GM21528 (cell line): ENCODE results near the gene ITPR2.
"Not testable (repeated sequence)": the region's sequence is repeated elsewhere in the genome, so short reads cannot be mapped to it uniquely, and the experiment has no call there.

Source experiments
- ATAC-seq: cut with Tn5 transposase; IDR thresholded peaks from one replicate; pipeline ENCODE4 v1.9.1; 2021; ENCODE audit warnings: mild to moderate bottlenecking, moderate library complexity; ENCODE audit not compliant: unreplicated experiment, low FRiP score

Gene ITPR2

DNA sequence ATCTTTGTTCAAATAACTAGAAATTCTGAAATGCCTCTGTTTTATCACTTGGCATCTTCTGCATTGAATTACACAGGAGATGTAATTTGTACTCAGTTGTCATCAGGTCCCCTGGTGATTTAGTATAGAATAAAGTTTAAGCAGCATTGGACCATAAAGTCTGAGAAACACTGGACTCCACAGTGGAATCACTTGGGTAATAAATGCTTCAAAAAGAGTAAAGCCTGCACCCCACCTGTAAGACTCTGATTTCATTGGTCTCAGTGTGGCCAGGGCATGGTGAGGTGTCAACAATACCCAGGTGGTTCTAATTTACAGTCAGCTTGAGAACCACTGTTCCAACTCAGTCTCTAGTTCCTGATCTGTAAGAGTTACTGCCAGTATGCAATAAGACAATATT is 148.9 kb downstream of the ITPR2 start:
- no peak for ATAC-seq

DNA sequence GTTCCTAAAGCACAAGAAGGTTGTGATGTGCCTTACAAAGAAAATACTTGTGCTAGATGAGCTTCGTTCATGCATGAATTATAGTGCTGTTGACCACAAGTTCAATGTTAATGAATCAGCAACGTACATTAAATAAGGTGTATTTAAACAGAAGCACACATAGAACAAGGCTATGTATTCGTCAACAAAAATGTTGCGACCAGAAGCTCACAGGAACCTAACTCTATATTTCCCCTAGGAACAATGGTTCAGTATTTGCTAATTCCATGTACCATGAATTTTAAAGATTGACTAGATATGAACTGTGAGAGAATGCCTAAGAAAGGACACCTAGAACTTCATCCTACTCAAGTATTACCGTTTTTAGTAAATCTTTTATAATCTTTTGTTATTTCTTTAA is 149.6 kb downstream of the ITPR2 start:
- ATAC-seq = no peak

DNA sequence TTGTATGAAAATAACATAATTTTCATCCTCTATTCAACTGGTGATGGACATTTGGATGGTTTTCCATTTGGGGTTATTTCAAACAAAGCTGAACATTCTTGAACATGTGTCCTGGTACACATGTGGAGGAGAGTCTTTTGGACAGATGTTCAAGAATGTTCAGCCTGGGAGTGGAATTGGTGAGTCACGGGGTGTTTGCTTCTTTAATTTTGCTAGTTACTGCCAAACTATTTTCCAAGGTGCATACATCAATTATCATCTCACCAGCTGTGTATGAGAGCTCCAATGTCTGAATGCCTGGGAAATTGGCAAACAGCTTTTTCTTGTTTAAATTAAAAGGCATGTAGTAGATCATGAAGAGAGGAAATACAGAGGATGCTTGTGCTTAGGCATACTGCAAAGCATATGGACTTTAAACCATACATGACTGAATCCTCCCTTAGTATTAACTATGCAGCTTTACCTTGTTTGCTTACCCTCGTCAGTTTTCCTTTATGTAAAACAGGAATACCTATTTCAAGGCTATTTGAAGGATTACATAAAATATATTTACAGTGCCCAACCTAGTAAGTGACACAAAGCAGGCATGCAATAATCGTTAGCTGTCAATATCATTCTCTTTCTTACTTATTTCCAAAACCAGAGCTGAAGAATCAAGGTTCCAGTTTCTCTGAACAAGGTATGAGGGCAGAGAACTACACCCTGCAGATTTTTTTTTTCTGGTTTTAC is 152.1 kb downstream of the ITPR2 start:
- ATAC-seq = no peak

GRCh38 chr12:26678697-26679660 is 154.0 kb downstream of the ITPR2 start:
- ATAC-seq = no peak

DNA sequence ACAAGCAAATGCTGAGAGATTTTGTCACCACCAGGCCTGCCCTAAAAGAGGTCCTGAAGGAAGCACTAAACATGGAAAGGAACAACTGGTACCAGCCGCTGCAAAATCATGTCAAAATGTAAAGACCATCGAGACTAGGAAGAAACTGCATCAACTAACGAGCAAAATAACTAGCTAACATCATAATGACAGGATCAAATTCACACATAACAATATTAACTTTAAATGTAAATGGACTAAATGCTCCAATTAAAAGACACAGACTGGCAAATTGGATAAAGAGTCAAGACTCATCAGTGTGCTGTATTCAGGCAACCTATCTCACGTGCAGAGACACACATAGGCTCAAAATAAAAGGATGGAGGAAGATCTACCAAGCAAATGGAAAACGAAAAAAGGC is 161.5 kb downstream of the ITPR2 start:
- ATAC-seq = not testable (repeated sequence)

- no peak for ATAC-seq
Measured at GRCh38 chr12:26668847-26669246, 164.1 kb downstream of the ITPR2 start.

DNA sequence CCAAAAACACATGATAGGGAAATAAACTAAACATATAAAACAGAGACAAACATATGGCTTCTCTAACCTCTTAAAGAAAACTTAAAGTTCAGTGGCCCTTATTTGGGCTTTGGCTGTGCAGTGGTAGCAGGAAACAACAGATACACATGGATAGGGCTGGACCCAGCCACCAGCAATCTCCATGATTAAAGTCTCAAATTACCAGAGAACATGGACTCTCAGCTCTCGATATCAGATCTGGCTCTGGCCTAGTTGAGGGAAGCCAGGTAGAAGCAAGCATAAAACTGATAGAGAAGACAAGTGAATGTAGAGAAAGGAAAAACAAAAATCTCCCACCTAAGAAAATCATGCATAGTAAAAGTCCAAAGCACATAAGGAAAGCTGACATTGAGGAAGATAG is 164.8 kb downstream of the ITPR2 start:
- no peak for ATAC-seq

DNA sequence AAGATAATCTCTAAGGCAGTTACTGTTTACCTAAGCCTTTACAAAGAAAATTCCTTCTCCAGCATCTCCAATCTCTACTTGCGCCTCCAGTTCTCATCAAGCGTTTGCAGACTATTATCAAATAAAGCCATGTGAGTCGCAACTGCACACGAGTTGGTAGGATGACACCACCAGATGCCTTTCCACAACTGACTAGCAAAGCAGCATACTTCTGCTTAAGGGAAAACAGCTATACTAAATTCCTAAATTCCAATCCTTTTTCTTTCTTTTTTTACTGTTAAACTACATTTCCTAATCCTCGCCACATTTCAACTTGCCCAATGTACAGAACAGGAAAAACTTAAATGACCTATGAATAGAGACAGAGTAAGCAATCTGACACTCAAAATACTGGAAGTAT is 166.7 kb downstream of the ITPR2 start:
- ATAC-seq = no peak

GRCh38 chr12:26661399-26661798 is 171.6 kb downstream of the ITPR2 start:
- no peak for ATAC-seq

GRCh38 chr12:26659930-26660329 is 173.1 kb downstream of the ITPR2 start:
- no peak for ATAC-seq

DNA sequence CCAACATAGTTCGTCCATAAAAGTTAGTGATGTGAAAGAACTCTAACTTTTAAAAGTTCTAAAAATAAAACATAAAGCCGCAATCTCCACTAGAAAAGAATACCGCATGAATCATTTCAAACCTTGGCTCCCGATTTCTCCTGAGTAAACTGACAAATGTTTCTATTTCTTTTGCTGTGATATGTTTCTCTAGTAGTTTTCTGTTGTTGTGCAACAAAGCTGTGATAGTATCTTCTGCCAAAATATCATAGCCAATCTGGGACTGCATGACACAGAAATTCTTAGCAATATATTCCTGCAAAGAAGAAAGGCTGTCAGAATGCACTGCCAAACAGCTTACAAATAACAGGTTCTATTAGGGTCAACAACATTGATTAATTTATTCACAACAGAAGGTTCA is 174.0 kb downstream of the ITPR2 start:
- no peak for ATAC-seq

DNA sequence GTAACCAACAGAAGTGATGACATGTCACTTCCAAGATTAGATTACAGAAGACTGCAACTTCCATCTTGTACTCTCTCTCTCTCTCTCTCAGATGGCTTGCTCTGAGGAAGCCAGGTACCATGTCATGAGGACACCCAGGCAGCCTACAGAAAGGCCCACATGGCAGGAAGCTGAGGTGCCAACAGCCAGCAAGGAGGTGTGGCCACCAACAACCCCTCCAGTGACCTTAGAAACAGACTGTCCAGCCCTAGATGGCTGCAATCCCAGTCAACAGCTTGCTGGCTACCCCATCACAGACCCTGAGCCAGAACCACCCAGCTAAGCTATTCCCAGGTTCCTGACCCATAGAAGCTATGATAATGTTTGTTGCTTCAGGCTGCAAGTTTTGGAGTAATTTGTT is 178.4 kb downstream of the ITPR2 start:
- ATAC-seq = no peak

DNA sequence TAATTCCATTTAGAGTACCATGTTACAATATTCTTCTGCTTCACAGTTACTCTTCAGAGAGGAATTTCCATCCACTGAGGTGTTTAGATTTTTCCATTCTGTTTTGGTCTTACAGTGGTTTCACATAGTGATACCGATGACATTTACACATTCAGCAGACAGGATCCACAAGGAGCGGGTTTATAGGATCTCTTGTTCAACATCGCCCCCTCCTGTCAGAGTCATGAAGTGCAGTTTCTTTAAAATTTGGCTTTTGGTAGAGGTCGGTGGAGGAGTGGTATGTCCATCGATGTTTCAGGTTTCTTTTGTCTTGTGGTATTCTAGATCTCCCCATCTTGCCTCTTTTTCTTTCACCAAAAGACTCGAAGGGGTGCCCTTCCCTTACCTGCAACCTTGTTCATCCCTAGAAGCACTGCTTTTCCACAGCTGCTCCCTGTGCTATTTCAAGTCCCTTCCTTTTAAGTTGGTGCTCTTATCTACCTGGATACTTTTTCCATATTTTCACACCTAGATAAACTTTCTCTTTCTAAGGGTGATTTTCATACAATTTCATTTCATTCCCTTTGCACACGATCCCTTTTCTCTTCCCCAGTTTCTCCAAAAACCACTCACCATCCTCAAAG is 181.3 kb downstream of the ITPR2 start:
- no peak for ATAC-seq

DNA sequence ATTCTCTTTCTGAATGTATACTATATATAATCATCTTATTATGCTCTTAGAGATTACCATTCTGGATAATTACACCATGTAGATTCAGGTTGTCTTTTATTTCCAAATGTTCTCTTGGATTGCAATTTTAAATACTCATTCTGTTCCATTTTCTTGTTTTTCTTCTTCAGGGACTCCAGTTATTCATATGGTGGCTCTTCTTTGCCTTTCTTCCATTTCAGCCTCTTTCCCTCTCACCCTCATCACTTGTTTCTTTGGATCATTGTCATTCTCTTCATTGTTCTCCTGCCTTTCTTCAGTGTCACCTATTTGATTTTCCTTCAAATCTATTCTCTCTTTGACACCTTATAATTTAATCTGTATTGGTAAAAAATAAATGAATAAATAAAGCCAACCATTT is 182.0 kb downstream of the ITPR2 start:
- ATAC-seq = no peak

DNA sequence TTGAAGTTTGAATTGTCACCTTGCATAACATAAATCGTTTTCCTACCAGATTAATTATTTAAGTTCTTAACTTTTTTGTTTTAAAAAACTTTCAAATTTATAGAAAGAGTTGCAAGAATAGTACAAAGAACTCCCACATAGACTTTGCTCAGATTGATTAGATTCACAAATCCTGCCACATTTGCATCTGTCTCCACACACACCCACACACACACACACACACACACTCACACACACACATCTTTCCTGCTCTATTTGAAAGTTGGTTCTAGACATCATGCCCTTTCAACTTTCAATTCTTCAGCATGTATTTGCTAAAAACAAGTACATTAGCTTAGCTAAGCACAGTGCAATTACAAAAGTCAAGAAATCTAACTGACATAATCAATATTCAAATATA is 184.0 kb downstream of the ITPR2 start:
- no peak for ATAC-seq

GRCh38 chr12:26648584-26648983 is 184.4 kb downstream of the ITPR2 start:
- ATAC-seq = no peak

DNA sequence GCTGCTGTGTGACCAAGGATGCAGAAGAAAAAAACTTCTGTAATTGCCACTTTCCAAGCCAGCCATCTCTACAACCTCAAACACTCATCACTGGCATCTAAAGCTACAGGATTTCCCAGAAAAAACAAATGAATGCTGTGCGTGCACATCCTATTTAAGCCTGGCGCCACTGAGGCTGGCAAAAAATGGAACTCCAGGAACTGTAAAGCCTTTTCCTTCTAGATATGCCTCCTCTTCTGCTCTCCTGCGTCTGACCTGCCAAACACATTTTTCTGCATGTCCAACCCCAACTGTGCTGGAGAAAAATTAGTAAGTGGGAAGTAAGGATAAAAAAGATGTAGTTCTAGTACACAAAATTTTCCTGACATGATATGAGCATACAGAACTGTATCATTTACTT is 184.9 kb downstream of the ITPR2 start:
- no peak for ATAC-seq

- no peak for ATAC-seq
Measured at GRCh38 chr12:26647088-26647487, 185.9 kb downstream of the ITPR2 start.

- no peak for ATAC-seq
Measured at GRCh38 chr12:26646571-26646970, 186.4 kb downstream of the ITPR2 start.

DNA sequence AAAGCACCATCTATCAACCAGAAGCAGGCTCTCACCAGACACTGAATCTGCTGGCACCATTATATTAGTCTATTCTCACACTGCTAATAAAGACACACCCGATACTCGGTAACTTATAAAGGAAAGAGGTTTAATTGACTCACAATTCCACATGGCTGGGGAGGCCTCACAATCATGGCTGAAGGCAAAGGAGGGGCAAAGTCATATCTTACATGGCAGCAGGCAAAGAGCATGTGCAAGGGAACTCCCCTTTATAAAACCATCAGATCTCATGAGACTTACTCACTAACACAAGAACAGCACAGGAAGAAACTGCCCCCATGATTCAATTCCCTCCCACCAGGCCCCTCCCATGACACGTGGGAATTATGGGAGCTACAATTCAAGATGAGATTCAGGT is 188.6 kb downstream of the ITPR2 start:
- not testable (repeated sequence) for ATAC-seq
